LNCAP (cell line): ENCODE results near the gene MINAR2.

ENCODE experiments used
- CTCF ChIP-seq: fragments of 450-650 bp; IDR thresholded peaks from 2 replicates; pipeline ENCODE4 v1.5.1; 2017; ENCODE audit warnings: mild to moderate bottlenecking

MINAR2 gene

GRCh38 chr5:129747572-129748407 is at the start of gene MINAR2:
Gene MINAR2 (plus strand): TSS chr5:129748094. CDS start chr5:129748191, 97 bp downstream.
- no peak for TF ChIP-seq CTCF

GRCh38 chr5:129698661-129699060 is 49.2 kb upstream of the MINAR2 start:
- TF ChIP-seq CTCF = no peak

- no peak for TF ChIP-seq CTCF
Observed at GRCh38 chr5:129716235-129716634, 31.7 kb upstream of the MINAR2 start.

GRCh38 chr5:129716651-129717050 is 31.2 kb upstream of the MINAR2 start:
- TF ChIP-seq CTCF = no peak

GRCh38 chr5:129717751-129718310 is 30.1 kb upstream of the MINAR2 start:
- TF ChIP-seq CTCF = no peak

- no peak for TF ChIP-seq CTCF
Observed at GRCh38 chr5:129718471-129719090, 29.3 kb upstream of the MINAR2 start.

- TF ChIP-seq CTCF = no peak
Observed at GRCh38 chr5:129724222-129724621, 23.7 kb upstream of the MINAR2 start.
